EH (cell line): ENCODE measurements around the gene STAT3.
A peak's percentile ranks its signal among the peaks of the same experiment; 100 is the strongest.
"Not testable (repeated sequence)": the region's sequence is repeated elsewhere in the genome, so short reads cannot be mapped to it uniquely, and the experiment has no call there.

ENCODE experiments used
- DNase-seq: peaks from one replicate; pipeline ENCODE4 v3.0.0-alpha.2; 2015; ENCODE audit warnings: low read depth

Gene STAT3

GRCh38 chr17:42279776-42280630 lies 108.2 kb downstream of the STAT3 start:
- DNase-seq, result no peak

- no peak for DNase-seq
Observed at GRCh38 chr17:42277342-42277712, 110.9 kb downstream of the STAT3 start.

- peak; percentile 90 for DNase-seq
Observed at GRCh38 chr17:42276609-42277341, 111.5 kb downstream of the STAT3 start.

DNA sequence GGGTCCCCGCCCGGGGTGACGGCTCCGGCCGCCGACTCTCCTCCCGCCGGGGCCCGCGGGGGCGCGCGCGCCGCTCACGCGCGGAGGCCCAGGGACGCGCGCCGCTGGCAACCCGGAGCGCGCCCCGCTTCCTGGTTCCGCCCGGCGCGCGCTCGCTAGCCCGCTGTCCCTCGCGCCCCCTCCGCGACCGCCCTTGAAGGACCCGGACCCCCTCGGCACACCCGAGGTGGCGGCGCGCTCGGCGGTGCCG lies 112.0 kb downstream of the STAT3 start, which contains the start of gene STAT5B:
TSS of gene STAT5B (minus strand) at position 33 of the 250 bp plus-strand sequence. CDS start 44,264 bp downstream, outside the sequence.
- DNase-seq, result peak; percentile 67

- DNase-seq, result peak; percentile 61
Observed at GRCh38 chr17:42275527-42276358, 112.5 kb downstream of the STAT3 start.

DNA sequence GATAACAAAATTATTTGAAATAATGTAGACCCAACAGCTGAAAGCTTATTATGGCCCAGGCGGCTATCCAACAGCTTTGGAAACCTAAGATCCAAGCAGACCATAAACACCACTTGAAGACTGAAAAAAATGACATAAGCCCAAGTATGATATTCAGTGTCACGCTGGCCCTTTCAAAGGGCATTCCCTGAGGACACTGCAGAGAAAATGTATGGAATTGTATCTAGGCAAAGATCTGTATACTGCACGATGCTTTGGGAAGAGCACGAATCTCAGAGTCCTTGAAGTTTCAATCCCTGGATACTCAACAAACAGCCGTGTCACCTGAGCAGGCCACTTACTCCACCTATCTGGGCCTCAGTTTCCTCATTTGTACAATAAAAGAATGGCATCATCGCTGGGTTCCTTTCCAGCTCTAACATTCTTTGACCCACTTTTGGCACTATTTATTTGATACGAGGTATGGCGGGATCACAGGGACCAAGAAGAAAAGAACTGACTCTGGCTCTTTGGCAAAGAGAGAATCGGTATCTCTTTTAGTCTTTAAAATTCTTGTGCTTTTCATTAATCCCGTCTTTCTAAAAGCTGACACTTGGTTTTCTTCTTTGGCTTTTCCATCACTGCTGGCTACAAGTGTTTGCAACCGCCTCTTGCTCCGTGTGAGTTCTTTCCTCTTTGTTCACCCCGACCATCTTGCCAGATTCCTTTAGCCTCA lies 113.3 kb downstream of the STAT3 start:
- DNase-seq, result no peak

DNA sequence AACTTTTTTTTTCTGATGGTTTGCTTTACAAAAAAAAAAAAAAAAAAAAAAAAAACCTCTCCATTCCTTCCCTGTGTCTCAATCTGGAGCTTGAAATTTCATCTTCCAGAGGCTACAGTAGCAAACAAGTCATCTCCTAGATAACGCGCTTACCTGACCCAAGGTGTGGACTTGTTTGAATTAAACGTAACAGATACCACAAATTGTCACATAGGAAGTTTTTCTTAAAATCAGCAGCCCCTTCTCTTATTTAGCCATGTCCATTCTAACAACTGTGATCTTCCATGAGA lies 114.0 kb downstream of the STAT3 start:
- DNase-seq, result no peak

DNA sequence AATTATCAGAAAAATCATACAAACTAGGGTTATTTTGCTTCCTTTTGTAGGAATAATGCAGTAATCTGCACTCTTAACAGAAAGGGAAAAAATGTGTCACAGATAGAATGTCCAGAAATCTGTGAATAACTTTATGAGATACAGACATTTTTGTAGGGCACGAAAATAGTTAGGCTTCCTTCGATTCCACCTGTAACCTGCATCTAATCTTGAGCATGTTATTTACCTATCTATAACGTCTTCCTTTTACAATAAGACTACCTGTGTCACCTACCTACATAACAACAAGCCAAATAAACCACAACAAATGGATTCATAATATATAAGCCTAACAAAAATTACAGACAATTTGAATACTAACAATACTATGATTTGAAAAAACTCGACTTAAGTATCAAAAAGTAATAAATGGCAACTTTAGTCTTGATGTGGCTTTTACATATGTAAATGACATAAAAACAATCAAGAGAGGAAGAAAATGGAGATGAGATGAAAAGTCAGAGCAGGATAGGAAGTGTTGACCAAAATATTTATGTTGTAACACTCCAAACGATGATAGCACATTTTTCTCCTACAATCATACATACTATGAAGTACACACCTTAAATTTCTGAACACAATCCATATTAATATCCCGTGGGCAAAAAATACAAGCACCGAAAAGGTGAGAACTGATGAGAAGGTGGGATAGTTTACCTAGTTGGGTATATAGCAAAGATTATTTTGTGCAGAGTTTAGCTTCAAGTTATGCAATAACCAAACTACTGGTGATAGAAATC lies 114.6 kb downstream of the STAT3 start:
- no peak for DNase-seq

DNA sequence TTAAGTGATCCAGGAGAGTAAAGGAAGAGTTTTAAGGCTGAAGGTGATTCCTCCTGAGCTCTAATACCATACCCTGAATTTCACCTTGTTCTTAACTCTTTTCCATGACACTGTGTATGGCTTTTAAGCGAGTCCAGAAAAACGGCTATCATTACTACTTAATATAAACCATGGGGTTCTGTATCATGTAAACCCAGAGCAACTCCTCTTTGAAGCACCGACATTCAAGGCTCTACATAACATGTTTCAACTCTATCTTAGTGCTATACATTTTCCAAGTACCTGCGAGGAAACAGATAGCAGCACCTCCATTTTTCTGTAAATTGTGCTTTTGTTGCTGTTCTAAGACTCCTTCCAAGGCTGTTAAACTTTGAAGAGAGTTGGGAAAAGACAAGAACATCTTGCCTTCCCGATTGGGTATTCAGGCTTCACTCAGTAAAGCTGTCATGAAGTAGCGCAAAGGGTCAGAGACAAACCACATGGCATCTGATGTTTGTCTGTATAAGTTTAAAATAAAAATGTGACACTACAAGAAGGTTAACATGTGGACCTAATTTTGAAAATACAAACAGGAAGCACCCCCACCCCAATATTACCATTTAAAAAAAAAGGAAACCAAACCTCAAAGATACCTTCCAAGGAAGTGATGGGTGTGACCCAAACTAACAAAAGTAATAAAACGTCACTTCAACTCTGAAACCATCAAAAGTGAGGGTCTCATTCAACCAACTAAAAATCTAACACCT lies 115.9 kb downstream of the STAT3 start:
- no peak for DNase-seq

- DNase-seq, result no peak
Observed at GRCh38 chr17:42271779-42272035, 116.5 kb downstream of the STAT3 start.

GRCh38 chr17:42271006-42271778 lies 117.0 kb downstream of the STAT3 start:
- DNase-seq, result no peak

GRCh38 chr17:42270596-42270995 lies 117.6 kb downstream of the STAT3 start:
- no peak for DNase-seq

- peak; percentile 61 for DNase-seq
Observed at GRCh38 chr17:42270170-42270535, 118.1 kb downstream of the STAT3 start.

- DNase-seq, result no peak
Observed at GRCh38 chr17:42268236-42268635, 120.0 kb downstream of the STAT3 start.

DNA sequence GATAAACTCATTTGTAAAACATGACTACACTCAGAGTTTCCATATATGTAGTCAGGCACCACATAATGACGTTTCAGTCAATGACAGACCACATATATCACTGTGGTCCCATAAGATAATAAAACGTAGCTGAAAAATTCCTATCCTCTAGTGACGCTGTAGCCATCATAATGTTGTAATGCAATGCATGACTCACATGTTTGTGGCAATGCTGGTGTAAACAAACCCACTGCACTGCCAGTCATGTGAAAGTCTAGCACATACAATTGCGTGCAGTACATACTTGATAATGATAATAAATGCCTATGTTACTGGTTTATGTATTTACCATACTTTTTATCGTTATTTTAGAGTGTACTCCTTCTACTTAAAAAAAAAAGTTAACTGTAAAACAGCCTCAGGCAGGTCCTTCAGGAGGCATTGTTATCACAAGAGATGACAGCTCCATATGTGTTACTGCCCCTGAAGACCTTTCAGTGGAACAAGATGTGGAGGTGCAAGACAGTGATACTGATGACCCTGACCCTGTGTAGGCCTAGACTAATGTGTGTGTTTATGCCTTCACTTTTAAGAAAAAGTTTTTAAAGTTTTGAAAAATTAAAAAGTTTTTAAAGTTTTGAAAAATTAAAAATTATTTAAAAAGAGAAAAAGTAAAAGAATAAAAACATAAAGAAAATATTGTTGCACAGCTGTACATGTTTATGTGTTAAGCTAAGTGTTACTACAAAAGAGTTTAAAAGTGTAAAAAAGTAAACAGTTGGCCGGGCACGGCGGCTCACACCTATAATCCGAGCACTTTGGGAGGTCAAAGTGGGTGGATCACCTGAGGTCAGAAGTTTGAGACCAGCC lies 121.1 kb downstream of the STAT3 start:
- DNase-seq, result peak; percentile 90

DNA sequence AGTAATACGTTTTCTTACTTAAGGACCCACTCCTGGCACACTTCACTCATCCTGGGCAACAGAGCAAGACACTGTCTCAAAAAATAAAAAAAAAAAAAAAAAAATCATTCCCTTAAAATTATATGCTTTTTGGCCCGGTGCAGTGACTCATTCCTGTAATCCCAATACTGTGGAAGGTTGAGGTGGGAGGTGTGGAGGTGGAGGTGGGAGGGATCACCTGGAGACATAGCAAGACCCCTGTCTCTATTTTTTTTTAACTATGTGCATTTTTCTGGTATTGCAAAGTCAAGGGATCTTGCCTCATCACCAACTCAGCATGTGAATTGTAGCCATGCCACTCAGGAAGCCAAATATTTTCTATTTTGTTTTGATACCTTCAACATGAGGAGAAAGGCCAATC lies 121.8 kb downstream of the STAT3 start:
- DNase-seq, result no peak

GRCh38 chr17:42264366-42264765 lies 123.9 kb downstream of the STAT3 start:
- not testable (repeated sequence) for DNase-seq
